GM20000 (cell line): ENCODE results near the gene TREML1.

Experiments
- DNase-seq: peaks from one replicate; pipeline ENCODE4 v3.0.0; 2012; ENCODE audit warnings: low spot score
- CTCF ChIP-seq: IDR thresholded peaks from 2 replicates; pipeline ENCODE4 v1.5.1; 2012; ENCODE audit warnings: mild to moderate bottlenecking, control low read depth; ENCODE audit errors: extremely low read depth, missing control alignments

TREML1 gene

GRCh38 chr6:41157323-41157722 lies 3.2 kb upstream of the TREML1 start:
- DNase-seq, result no peak
- TF ChIP-seq CTCF, result no peak

- no peak for DNase-seq
- no peak for TF ChIP-seq CTCF
These were observed 2.6 kb upstream of the TREML1 start for GRCh38 chr6:41156771-41157170.

- TF ChIP-seq CTCF, result no peak
- no peak for DNase-seq
These were observed 1.9 kb upstream of the TREML1 start for GRCh38 chr6:41156001-41156400.

GRCh38 chr6:41155132-41155805 lies 1.1 kb upstream of the TREML1 start:
- no peak for DNase-seq

GRCh38 chr6:41153451-41153850 lies 696 bp downstream of the TREML1 start:
- TF ChIP-seq CTCF, result no peak

More at GRCh38 chr6:41155132-41155805, 1.1 kb upstream of the TREML1 start:
- no peak for TF ChIP-seq CTCF

GRCh38 chr6:41150671-41151070 lies 3.5 kb downstream of the TREML1 start:
- no peak for TF ChIP-seq CTCF

More at GRCh38 chr6:41153451-41153850, 696 bp downstream of the TREML1 start:
- DNase-seq, result no peak

GRCh38 chr6:41147917-41148316 lies 6.2 kb downstream of the TREML1 start:
- TF ChIP-seq CTCF, result no peak
- DNase-seq, result no peak

More at GRCh38 chr6:41150671-41151070, 3.5 kb downstream of the TREML1 start:
- no peak for DNase-seq
